HG02943 (cell line): ENCODE measurements around the gene SLC22A13.

Source experiments
- ATAC-seq: cut with Tn5 transposase; IDR thresholded peaks from one replicate; pipeline ENCODE4 v1.9.1; 2021; ENCODE audit warnings: mild to moderate bottlenecking, low read depth, moderate library complexity; ENCODE audit not compliant: unreplicated experiment

Gene SLC22A13

DNA sequence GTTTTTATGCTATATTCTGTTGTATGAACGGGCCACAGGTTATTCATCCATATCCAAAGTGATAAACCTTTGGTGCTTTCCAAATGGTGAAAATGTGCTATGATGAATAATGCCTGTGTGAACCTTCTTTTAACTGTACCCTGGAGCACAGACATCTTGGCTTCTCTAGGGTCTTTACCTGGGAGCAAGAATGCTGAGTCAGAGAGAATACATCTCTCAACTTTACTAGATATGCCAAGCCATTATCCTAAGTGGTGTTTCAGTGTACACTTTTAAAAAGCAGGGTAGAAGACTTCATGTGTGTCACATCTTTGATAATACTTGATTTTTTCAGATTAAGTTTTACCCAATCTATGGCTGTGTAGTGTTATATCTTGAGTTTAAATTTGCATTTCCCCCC lies 57.4 kb downstream of the SLC22A13 start:
- ATAC-seq, result no peak

- no peak for ATAC-seq
Measured at GRCh38 chr3:38325256-38325655, 59.6 kb downstream of the SLC22A13 start.

DNA sequence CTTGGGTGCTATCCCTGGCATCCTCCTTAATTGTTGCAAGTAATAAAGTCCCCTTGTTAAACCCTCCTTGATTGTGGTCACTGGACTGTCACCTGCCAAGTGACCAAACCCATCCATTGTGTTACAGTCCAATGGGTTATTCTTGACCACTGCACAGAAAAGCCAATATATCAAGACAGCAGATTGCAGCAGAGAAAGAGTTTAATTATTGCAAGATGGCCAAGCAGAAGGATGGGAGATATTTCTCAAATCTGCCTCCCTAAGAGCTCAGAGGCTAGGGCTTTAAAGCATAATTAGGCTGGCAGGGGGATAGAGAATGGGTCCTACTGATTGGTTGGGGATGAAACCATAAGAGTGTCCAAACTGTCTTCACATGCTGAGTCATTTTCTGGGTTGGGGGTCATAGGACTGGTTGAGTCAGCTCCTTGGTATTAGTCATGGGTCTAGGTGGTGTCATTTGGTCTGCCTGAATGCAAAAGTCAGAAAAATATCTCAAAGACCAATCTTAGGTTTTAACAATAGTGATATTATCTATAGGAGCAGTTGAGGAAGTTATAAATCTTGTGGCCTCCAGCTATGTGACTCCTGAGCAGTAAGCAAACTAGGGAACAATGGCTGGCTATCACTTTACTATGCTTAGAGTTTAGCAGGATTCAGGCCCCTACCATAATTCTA lies 61.9 kb downstream of the SLC22A13 start:
- ATAC-seq, result no peak
